Suprapubic skin (tissue), 4 donors: ENCODE results near the gene LUC7L.

ENCODE experiments used
- EP300 ChIP-seq: sonication (generic); formaldehyde crosslinking; IDR thresholded peaks from one replicate; pipeline ENCODE4 v1.6.1; 2017; ENCODE audit warnings: antibody characterized with exemption
- POLR2A ChIP-seq, 2 donors: fragments of 450-650 bp; IDR thresholded peaks; one replicate each; pipeline ENCODE4 v1.6.1; 2017; ENCODE audit warnings: antibody characterized with exemption in 2 of 2, mild to moderate bottlenecking in 2 of 2, moderate library complexity in 2 of 2
- POLR2AphosphoS5 ChIP-seq, 3 donors: sonication (generic); formaldehyde crosslinking; IDR thresholded peaks; one replicate each; pipeline ENCODE4 v1.6.1; 2017; ENCODE audit warnings: antibody characterized with exemption in 3 of 3
- TF ChIP-seq, protein P1 (sequence below), 2 donors: fragments of 200-600 bp in 1 of 2; fragments of 450-650 bp in 1 of 2; sonication (generic) in 1 of 2; IDR thresholded peaks; one replicate each; pipeline ENCODE4 v1.5.1; 2016 to 2019; ENCODE audit warnings: antibody characterized with exemption in 2 of 2, mild to moderate bottlenecking in 1 of 2, moderate library complexity in 1 of 2

DNA sequence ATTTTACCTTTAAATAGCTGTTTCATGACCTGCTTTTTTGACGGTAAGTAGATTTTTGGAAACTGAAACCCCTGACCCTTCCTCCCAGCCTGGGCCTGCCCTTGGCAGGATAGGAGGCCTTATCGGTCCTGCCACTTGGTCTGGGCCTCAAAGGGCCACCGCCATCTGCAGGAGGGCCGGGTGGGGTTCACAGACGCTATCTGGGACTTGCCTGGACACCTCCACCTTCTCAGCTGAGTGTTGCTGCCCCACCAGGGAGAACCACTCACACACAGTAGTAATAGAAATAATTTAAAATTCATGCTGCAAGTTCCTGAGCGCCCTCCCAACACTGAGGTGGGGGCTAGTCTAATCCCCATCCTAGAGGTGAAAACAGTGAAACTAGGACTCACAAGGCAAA lies 86.2 kb downstream of the LUC7L start:
- TF ChIP-seq POLR2A (IDR thresholded peaks at IDR 0.05) (no peak), EP300 (no peak), POLR2AphosphoS5 (IDR thresholded peaks at IDR 0.05) (no peak)
- TF ChIP-seq, protein P1, sequence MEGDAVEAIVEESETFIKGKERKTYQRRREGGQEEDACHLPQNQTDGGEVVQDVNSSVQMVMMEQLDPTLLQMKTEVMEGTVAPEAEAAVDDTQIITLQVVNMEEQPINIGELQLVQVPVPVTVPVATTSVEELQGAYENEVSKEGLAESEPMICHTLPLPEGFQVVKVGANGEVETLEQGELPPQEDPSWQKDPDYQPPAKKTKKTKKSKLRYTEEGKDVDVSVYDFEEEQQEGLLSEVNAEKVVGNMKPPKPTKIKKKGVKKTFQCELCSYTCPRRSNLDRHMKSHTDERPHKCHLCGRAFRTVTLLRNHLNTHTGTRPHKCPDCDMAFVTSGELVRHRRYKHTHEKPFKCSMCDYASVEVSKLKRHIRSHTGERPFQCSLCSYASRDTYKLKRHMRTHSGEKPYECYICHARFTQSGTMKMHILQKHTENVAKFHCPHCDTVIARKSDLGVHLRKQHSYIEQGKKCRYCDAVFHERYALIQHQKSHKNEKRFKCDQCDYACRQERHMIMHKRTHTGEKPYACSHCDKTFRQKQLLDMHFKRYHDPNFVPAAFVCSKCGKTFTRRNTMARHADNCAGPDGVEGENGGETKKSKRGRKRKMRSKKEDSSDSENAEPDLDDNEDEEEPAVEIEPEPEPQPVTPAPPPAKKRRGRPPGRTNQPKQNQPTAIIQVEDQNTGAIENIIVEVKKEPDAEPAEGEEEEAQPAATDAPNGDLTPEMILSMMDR (IDR thresholded peaks at IDR 0.05) = no peak
